ENCODE data around the gene FIGN. TPM values are rescaled to one million over a fixed set of nuclear protein-coding genes. Genes with fewer than 3 reads are reported as not detected.

The FIGN gene
- total and polyA plus RNA-seq, 2 donors (not counting 3 experiments of a cell fraction or from before 2014, with no cell fraction given): 1.8 to 8.1 TPM

DNA sequence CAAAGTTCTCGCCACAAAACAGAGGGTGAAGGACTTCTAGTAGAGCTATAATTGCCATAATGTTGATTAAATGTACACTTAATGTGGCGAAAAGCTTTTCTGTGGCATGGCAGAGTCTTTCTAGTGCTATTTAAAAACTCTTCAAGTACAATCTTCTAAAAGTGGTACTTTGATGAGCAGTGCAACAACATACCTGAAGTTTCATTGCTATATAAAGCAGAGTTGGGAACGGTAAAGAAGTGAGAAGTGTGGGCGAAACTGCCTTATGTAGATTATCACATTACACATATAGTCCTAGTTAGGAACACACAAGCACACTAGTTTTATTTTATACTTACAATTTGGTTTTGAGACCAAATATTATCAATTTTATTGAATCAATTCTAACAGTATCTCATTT is 49.5 kb downstream of the FIGN start:
- Histone ChIP-seq H3K4me3 (replicated peaks in 1 of 3; ENCODE audit: insufficient read depth in 1 of 3, low read depth in 1 of 3, low read length in 3 of 3) (no peak overlapping the region), H3K27me3 (ENCODE audit: control insufficient read depth in 2 of 2, insufficient read depth in 2 of 2, low read length in 2 of 2) (no peaks in the 10 kb centered on the region), H3K4me2 (ENCODE audit: insufficient read depth, low read length) (no peak overlapping the region), H2AFZ (ENCODE audit: low read depth, low read length) (no peak overlapping the region), H3K79me2 (ENCODE audit: control insufficient read depth, insufficient read depth, low read length) (no peaks in the 10 kb centered on the region), H3K9me3 (replicated peaks; ENCODE audit: control insufficient read depth, insufficient read depth, low read length) (no peaks in the 10 kb centered on the region), H3K9ac (replicated peaks; ENCODE audit: extremely low read depth, insufficient read depth, low read length) (no peak overlapping the region), H3K4me1 (ENCODE audit: control insufficient read depth, extremely low read depth, insufficient read depth, low read length) (peaks cover 20% of the 10 kb centered on the region), H4K20me1 (replicated peaks; ENCODE audit: control insufficient read depth, extremely low read depth, insufficient read depth, low read length) (no peaks in the 10 kb centered on the region), H3K27ac (ENCODE audit: insufficient read depth, low read depth, low read length) (no peak overlapping the region), H3K36me3 (ENCODE audit: control insufficient read depth in 2 of 2, extremely low read depth in 1 of 2, insufficient read depth in 2 of 2, low read length in 2 of 2) (no peaks in the 10 kb centered on the region), H3K9me1 (replicated peaks; ENCODE audit: control insufficient read depth, extremely low read depth, insufficient read depth, low read length) (no peaks in the 10 kb centered on the region)
- CTCF ChIA-PET: interaction anchor here (1.2 kb wide), 1 partner anchor 35 kb away, joined by 4 read pairs; no protein-coding TSS in a partner anchor
- dilution Hi-C loops (cut with MboI; ENCODE audit: extremely low pct_ligation_motif_present, low sequenced_read_pairs): no loop called here
- DNase-seq (ENCODE audit: low read depth, low spot score) (no peak), FAIRE-seq (no peak)
- TF ChIP-seq, protein P1, sequence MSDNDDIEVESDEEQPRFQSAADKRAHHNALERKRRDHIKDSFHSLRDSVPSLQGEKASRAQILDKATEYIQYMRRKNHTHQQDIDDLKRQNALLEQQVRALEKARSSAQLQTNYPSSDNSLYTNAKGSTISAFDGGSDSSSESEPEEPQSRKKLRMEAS (IDR thresholded peaks at IDR 0.05; ENCODE audit: insufficient read depth, insufficient read length): no peak
- TF ChIP-seq POLR2A (IDR thresholded peaks at IDR 0.05; ENCODE audit: low read depth, low read length) (no peak), EZH2 (IDR thresholded peaks at IDR 0.05; ENCODE audit: borderline replicate concordance, low read depth, low read length, severe bottlenecking) (no peak), JUN (IDR thresholded peaks at IDR 0.05; ENCODE audit: borderline replicate concordance, insufficient read depth, insufficient read length, low read depth) (no peak), GATA2 (IDR thresholded peaks at IDR 0.05; ENCODE audit: insufficient read depth, insufficient read length, low read depth, low read length) (no peak), FOS (IDR thresholded peaks at IDR 0.05; ENCODE audit: borderline replicate concordance, insufficient read depth, low read length) (no peak), MYC (IDR thresholded peaks at IDR 0.05; ENCODE audit: low read depth, low read length) (no peak), POLR2AphosphoS5 (IDR thresholded peaks at IDR 0.05; ENCODE audit: insufficient read depth, low read depth, low read length) (no peak)
- TF ChIP-seq, protein P2, sequence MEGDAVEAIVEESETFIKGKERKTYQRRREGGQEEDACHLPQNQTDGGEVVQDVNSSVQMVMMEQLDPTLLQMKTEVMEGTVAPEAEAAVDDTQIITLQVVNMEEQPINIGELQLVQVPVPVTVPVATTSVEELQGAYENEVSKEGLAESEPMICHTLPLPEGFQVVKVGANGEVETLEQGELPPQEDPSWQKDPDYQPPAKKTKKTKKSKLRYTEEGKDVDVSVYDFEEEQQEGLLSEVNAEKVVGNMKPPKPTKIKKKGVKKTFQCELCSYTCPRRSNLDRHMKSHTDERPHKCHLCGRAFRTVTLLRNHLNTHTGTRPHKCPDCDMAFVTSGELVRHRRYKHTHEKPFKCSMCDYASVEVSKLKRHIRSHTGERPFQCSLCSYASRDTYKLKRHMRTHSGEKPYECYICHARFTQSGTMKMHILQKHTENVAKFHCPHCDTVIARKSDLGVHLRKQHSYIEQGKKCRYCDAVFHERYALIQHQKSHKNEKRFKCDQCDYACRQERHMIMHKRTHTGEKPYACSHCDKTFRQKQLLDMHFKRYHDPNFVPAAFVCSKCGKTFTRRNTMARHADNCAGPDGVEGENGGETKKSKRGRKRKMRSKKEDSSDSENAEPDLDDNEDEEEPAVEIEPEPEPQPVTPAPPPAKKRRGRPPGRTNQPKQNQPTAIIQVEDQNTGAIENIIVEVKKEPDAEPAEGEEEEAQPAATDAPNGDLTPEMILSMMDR (IDR thresholded peaks at IDR 0.05; ENCODE audit: extremely low read depth in 1 of 2, insufficient read depth in 1 of 2, low read depth in 1 of 2, low read length in 2 of 2): no peak
- intact Hi-C loops (cut with micrococcal nuclease): no loop called here
- POLR2A ChIA-PET: no interaction called here
- no TSS peak for BruUV-seq (replicated peaks)
